Adrenal gland (tissue), 5 donors: ENCODE measurements around the gene RAD51B.

Experiments
- POLR2A ChIP-seq, 2 donors: fragments of 450-650 bp; IDR thresholded peaks; one replicate each; pipeline ENCODE4 v1.6.1; 2017; ENCODE audit warnings: antibody characterized with exemption in 2 of 2, mild to moderate bottlenecking in 2 of 2, moderate library complexity in 1 of 2
- TF ChIP-seq, protein P1 (sequence below), 6 experiments: fragments of 450-650 bp in 4 of 6; fragments of 200-600 bp in 2 of 6; sonication (generic) in 1 of 6; IDR thresholded peaks; 1 replicate in 5 of 6; 2 replicates in 1 of 6; pipeline versions ENCODE4 v1.5.1 to v1.8.0; 2016 to 2021; ENCODE audit warnings: antibody characterized with exemption in 6 of 6, mild to moderate bottlenecking in 2 of 6, moderate library complexity in 1 of 6
- donor health status: DM: no; HTN: no; CAD: no.

DNA sequence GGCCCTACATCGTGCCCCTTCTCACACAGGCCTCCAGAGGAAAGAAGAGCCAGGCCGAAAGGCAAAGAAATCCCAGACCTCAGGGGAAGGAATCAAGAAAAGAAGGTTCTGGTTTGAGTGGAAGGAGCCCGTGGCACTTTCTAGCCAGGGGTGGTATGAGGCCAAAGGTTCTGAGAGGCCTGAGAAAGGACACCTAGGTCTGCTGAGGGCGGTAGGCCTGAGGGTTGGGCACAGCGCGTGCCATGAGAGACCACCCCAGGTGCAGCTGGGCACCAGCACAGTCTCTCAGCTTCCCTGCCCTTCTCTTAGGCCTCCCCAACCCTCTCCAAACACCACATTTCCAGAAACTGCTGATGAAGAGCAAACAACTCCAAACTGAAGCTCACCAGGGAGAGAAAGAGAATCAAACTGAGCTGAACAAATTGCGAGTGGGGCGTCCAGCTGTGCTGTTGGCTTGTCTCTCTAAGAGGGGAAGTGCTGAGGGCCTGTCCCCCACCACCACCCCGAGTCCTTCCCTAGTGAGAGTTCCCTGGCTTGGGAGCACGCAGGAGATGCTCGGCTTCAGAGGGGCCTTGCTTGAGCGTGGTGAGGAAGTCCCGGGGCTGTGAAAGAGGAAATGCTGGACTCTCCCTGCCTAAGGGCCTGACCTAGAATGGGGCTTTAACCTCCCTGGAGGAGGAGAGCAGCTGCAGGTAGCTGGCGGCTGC is 788.4 kb downstream of the RAD51B start:
- TF ChIP-seq POLR2A (IDR thresholded peaks at IDR 0.05): no peak
- TF ChIP-seq, protein P1, sequence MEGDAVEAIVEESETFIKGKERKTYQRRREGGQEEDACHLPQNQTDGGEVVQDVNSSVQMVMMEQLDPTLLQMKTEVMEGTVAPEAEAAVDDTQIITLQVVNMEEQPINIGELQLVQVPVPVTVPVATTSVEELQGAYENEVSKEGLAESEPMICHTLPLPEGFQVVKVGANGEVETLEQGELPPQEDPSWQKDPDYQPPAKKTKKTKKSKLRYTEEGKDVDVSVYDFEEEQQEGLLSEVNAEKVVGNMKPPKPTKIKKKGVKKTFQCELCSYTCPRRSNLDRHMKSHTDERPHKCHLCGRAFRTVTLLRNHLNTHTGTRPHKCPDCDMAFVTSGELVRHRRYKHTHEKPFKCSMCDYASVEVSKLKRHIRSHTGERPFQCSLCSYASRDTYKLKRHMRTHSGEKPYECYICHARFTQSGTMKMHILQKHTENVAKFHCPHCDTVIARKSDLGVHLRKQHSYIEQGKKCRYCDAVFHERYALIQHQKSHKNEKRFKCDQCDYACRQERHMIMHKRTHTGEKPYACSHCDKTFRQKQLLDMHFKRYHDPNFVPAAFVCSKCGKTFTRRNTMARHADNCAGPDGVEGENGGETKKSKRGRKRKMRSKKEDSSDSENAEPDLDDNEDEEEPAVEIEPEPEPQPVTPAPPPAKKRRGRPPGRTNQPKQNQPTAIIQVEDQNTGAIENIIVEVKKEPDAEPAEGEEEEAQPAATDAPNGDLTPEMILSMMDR (IDR thresholded peaks at IDR 0.05): no peak
